Peyer's patch (tissue), 4 donors: ENCODE results near the gene MLPH.

ENCODE experiments used
- POLR2A ChIP-seq, 2 donors: fragments of 450-650 bp; IDR thresholded peaks; one replicate each; pipeline ENCODE4 v1.5.1; 2017; ENCODE audit warnings: antibody characterized with exemption in 2 of 2, mild to moderate bottlenecking in 2 of 2, moderate library complexity in 2 of 2
- TF ChIP-seq, protein P1 (sequence below), 6 experiments: fragments of 450-650 bp in 4 of 6; fragments of 200-600 bp in 2 of 6; sonication (generic) in 1 of 6; IDR thresholded peaks; one replicate each; pipeline ENCODE4 v1.5.1; 2017 to 2019; ENCODE audit warnings: antibody characterized with exemption in 6 of 6, mild to moderate bottlenecking in 3 of 6, moderate library complexity in 1 of 6

DNA sequence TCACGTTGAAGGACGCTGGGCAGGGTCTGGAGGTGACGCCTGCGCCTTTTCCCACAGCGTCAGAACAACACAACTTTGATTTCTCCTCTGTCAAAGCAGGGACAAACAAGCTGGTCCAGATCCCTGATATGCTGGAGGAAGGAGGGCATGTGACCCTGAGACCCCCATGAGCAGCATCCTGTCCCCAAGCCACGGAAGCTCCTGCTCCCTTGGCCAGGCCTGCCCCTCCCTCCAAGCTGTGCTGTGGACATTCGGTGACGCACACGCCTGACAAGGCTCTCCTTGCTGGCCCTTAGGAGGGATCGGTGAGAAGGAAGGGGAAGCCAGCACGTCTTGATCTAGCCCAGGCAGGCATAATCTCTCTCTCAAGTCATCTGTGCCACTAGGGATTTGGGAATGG lies 11.3 kb downstream of the MLPH start:
- TF ChIP-seq, protein P1, sequence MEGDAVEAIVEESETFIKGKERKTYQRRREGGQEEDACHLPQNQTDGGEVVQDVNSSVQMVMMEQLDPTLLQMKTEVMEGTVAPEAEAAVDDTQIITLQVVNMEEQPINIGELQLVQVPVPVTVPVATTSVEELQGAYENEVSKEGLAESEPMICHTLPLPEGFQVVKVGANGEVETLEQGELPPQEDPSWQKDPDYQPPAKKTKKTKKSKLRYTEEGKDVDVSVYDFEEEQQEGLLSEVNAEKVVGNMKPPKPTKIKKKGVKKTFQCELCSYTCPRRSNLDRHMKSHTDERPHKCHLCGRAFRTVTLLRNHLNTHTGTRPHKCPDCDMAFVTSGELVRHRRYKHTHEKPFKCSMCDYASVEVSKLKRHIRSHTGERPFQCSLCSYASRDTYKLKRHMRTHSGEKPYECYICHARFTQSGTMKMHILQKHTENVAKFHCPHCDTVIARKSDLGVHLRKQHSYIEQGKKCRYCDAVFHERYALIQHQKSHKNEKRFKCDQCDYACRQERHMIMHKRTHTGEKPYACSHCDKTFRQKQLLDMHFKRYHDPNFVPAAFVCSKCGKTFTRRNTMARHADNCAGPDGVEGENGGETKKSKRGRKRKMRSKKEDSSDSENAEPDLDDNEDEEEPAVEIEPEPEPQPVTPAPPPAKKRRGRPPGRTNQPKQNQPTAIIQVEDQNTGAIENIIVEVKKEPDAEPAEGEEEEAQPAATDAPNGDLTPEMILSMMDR (IDR thresholded peaks at IDR 0.05), result no peak
- no peak for TF ChIP-seq POLR2A (IDR thresholded peaks at IDR 0.05)
